HL-60/S4 treated with phorbol 12-myristate 13-acetate at 8.2 ng/mL for 4 days and 3 days (cell line): ENCODE data around the gene LARP4B.

Experiments
- in situ Hi-C: fragments of 300-500 bp; cut with MboI; formaldehyde crosslinking; loops from 2 replicates; pipeline ENCODE4 v1.15.0; 2022; ENCODE audit warnings: low sequenced_read_pairs

LARP4B gene

GRCh38 chr10:811379-812175 is 119.9 kb downstream of the LARP4B start:
- in situ Hi-C loops, result no loop called here

- in situ Hi-C loops, result no loop called here
Observed at GRCh38 chr10:810351-810846, 121.1 kb downstream of the LARP4B start.

GRCh38 chr10:809671-810350 is 121.7 kb downstream of the LARP4B start:
- in situ Hi-C loops, result no loop called here

- in situ Hi-C loops, result no loop called here
Observed at GRCh38 chr10:807958-808353, 123.5 kb downstream of the LARP4B start.

GRCh38 chr10:807163-807957 is 124.1 kb downstream of the LARP4B start:
- in situ Hi-C loops, result no loop called here

GRCh38 chr10:806451-807162 is 124.9 kb downstream of the LARP4B start:
- in situ Hi-C loops, result no loop called here

GRCh38 chr10:805620-806305 is 125.7 kb downstream of the LARP4B start:
- in situ Hi-C loops, result no loop called here

GRCh38 chr10:804787-805619 is 126.5 kb downstream of the LARP4B start:
- in situ Hi-C loops, result no loop called here

GRCh38 chr10:804191-804781 is 127.2 kb downstream of the LARP4B start:
- in situ Hi-C loops, result no loop called here

- in situ Hi-C loops, result no loop called here
Observed at GRCh38 chr10:803041-803741, 128.3 kb downstream of the LARP4B start.

GRCh38 chr10:802506-802905 is 129.0 kb downstream of the LARP4B start:
- in situ Hi-C loops, result no loop called here

- in situ Hi-C loops, result no loop called here
Observed at GRCh38 chr10:797179-797578, 134.3 kb downstream of the LARP4B start.

GRCh38 chr10:796233-796632 is 135.3 kb downstream of the LARP4B start:
- in situ Hi-C loops, result no loop called here

GRCh38 chr10:794382-794956 is 137.0 kb downstream of the LARP4B start:
- in situ Hi-C loops, result no loop called here

- in situ Hi-C loops, result no loop called here
Observed at GRCh38 chr10:792792-793100, 138.8 kb downstream of the LARP4B start.

- in situ Hi-C loops, result no loop called here
Observed at GRCh38 chr10:792083-792791, 139.3 kb downstream of the LARP4B start.

GRCh38 chr10:791639-792038 is 139.9 kb downstream of the LARP4B start:
- in situ Hi-C loops, result no loop called here
